Testis (tissue), 5 donors: ENCODE data around the gene PRR15L. TPM values are rescaled to one million over a fixed set of nuclear protein-coding genes. Genes with fewer than 3 reads are reported as not detected.

Experiments
- DNase-seq: peaks from one replicate; pipeline ENCODE4 v3.0.0-alpha.2; 2019
- H3K27ac ChIP-seq, 2 donors: fragments of 200-600 bp; sonication (generic); one replicate each; pipeline ENCODE4 v1.5.1; 2019
- H3K27me3 ChIP-seq: fragments of 200-600 bp; sonication (generic); one replicate; pipeline ENCODE4 v1.5.1; 2019
- H3K36me3 ChIP-seq: fragments of 200-600 bp; sonication (generic); one replicate; pipeline ENCODE4 v1.5.1; 2017; ENCODE audit warnings: low read depth; ENCODE audit errors: missing control alignments
- H3K4me1 ChIP-seq: fragments of 200-600 bp; sonication (generic); one replicate; pipeline ENCODE4 v1.5.1; 2019
- H3K4me3 ChIP-seq, 2 donors: fragments of 200-600 bp; sonication (generic); one replicate each; pipeline ENCODE4 v1.5.1; 2017 to 2019
- H3K9me3 ChIP-seq: fragments of 200-600 bp; sonication (generic); one replicate; pipeline ENCODE4 v1.5.1; 2017
- CTCF ChIP-seq, 3 experiments: fragments of 450-650 bp in 2 of 3; fragments of 200-600 bp in 1 of 3; sonication (generic) in 1 of 3; IDR thresholded peaks; one replicate each; pipeline ENCODE4 v1.5.1; 2016 to 2019; ENCODE audit warnings: antibody characterized with exemption in 3 of 3, mild to moderate bottlenecking in 2 of 3, moderate library complexity in 1 of 3
- POLR2A ChIP-seq: fragments of 450-650 bp; IDR thresholded peaks from one replicate; pipeline ENCODE4 v1.6.1; 2017; ENCODE audit warnings: antibody characterized with exemption, mild to moderate bottlenecking, moderate library complexity
- whole genome bisulfite sequencing, 2 donors: methylation state at CpG; one replicate each; pipeline ENCODE4 v1.1.5; 2018; 5-methylcytosine and 5-hydroxymethylcytosine counted together
- intact Hi-C: fragments of 100-400 bp; cut with DNase I; formaldehyde crosslinking; loops from one replicate; pipeline ENCODE4 v1.15.1; 2023; ENCODE audit warnings: low total_unique reads
- long read RNA-seq, 2 donors: transcript quantifications; one replicate each; lab custom pipeline, GENCODE V29; 2026
- polyA plus RNA-seq: library from polyadenylated mRNA; stranded (reverse); fragments of 350-450 nt; fragmentation: Illumina TruSeq; extraction: RNeasy Lipid Tissue Mini Kit (QIAGEN cat#74804); gene quantifications from one replicate; pipeline ENCODE4 v1.2.3, GENCODE V29; 2014; ENCODE audit warnings: low read depth, low replicate concordance; ENCODE audit not compliant: insufficient read depth
- total RNA-seq, 2 donors: library from RNA; depleted of rRNA; stranded (reverse); fragments of >200 nt; gene quantifications; one replicate each; pipeline ENCODE4 v1.2.3, GENCODE V29; 2016

Gene PRR15L
- 1 to 10 TPM in 1 of 2 donors, under 1 TPM in 1; 0.55 to 2.5 TPM for total RNA-seq
- 6.2 TPM for polyA plus RNA-seq
- long read RNA-seq, donor 1, result 0 reads
- long read RNA-seq, donor 2, result 0 reads

- Histone ChIP-seq H3K4me1 (peaks cover 7% of the 10 kb centered on the region), H3K36me3 (no peaks in the 10 kb centered on the region), H3K27me3 (no peaks in the 10 kb centered on the region), H3K9me3 (no peaks in the 10 kb centered on the region), H3K4me3 (no peak within 1 kb of the TSS), H3K27ac (no peak within 1 kb of the TSS)
- intact Hi-C loops, result no loop called here
- TF ChIP-seq CTCF (IDR thresholded peaks at IDR 0.05) (no peak), POLR2A (no peak)
- 67 to 78% methylated on average over 7 to 16 of the region's 16 CpGs for whole genome bisulfite sequencing, 2 donors
- DNase-seq, result no peak
Measured at GRCh38 chr17:47957591-47958490, at the start of gene PRR15L. PRR15L (minus strand) TSS chr17:47957883; CDS start chr17:47953234, 4,649 bp downstream.

- Histone ChIP-seq H3K27ac (no peak overlapping the region), H3K4me1 (peaks cover 6% of the 10 kb centered on the region), H3K9me3 (no peaks in the 10 kb centered on the region), H3K4me3 (no peak overlapping the region), H3K36me3 (no peaks in the 10 kb centered on the region), H3K27me3 (no peaks in the 10 kb centered on the region)
- intact Hi-C loops, result no loop called here
- no peak for DNase-seq
- WGBS, 2 donors, result 95 to 96% methylated on average over 12 of the region's 12 CpGs
- TF ChIP-seq POLR2A, result no peak
- TF ChIP-seq CTCF (IDR thresholded peaks at IDR 0.05), result no peak
Measured at GRCh38 chr17:48006936-48007709, 49.4 kb upstream of the PRR15L start.

- no peaks in the 10 kb centered on the region for H3K9me3 ChIP-seq
- intact Hi-C loops, result no loop called here
- H3K27me3 ChIP-seq, result no peaks in the 10 kb centered on the region
- 62 to 67% methylated on average over 3 of the region's 3 CpGs for WGBS, 2 donors
- no peaks in the 10 kb centered on the region for H3K36me3 ChIP-seq
- no peak for TF ChIP-seq POLR2A
- TF ChIP-seq CTCF (IDR thresholded peaks at IDR 0.05), result no peak
- DNase-seq, result no peak
- H3K4me1 ChIP-seq, result no peaks in the 10 kb centered on the region
- H3K4me3 ChIP-seq, result no peak overlapping the region
- no peak overlapping the region for H3K27ac ChIP-seq
Measured at GRCh38 chr17:48004983-48005382, 47.3 kb upstream of the PRR15L start.

GRCh38 chr17:48003417-48004151 is 45.9 kb upstream of the PRR15L start:
- 80 to 86% methylated on average over 9 to 17 of the region's 17 CpGs for WGBS, 2 donors
- DNase-seq, result no peak
- no peak overlapping the region for H3K27ac ChIP-seq
- no peak overlapping the region for H3K4me3 ChIP-seq
- H3K27me3 ChIP-seq, result no peaks in the 10 kb centered on the region
- intact Hi-C loops, result no loop called here
- no peaks in the 10 kb centered on the region for H3K9me3 ChIP-seq
- H3K4me1 ChIP-seq, result no peaks in the 10 kb centered on the region
- TF ChIP-seq CTCF (IDR thresholded peaks at IDR 0.05), result no peak
- TF ChIP-seq POLR2A, result no peak
- no peaks in the 10 kb centered on the region for H3K36me3 ChIP-seq
